Endothelial cell of umbilical vein (primary cell): Measurements from ENCODE around the gene TNKS1BP1. TPM values are rescaled to one million over a fixed set of nuclear protein-coding genes. Genes with fewer than 3 reads are reported as not detected.

Experiments
- BruUV-seq: library from RNA; stranded (reverse); fragments of 400-500 nt; replicated peaks from 2 replicates; lab custom pipeline; 2021; lab: Mats Ljungman, UMichigan
- CTCF ChIA-PET: fragments of 300-600, 350-600 bp; sonication (Branson Sonifier 250); formaldehyde crosslinking; loops from one replicate; lab custom pipeline; 2021; ENCODE audit warnings: antibody characterized with exemption, inconsistent platforms; lab: Charles Lee
- POLR2A ChIA-PET: fragments of 300-600, 350-600 bp; sonication (Branson Sonifier 250); formaldehyde crosslinking; loops from one replicate; lab custom pipeline; 2021; ENCODE audit warnings: antibody characterized with exemption, inconsistent platforms; lab: Charles Lee
- DNase-seq: peaks from one replicate; pipeline ENCODE4 v3.0.0-alpha.2; 2011; ENCODE audit warnings: low read depth, low spot score
- FAIRE-seq: peaks from 2 replicates; lab custom pipeline; 2011; peaks lifted over from hg19 to GRCh38; lab: Jason Lieb, UNC
- H2AFZ ChIP-seq: 2 replicates; pipeline ENCODE4 v1.6.0; 2012; ENCODE audit warnings: low read depth, low read length, control low read depth, inconsistent platforms
- H3K27ac ChIP-seq: 2 replicates; pipeline ENCODE4 v1.5.1; 2011; ENCODE audit warnings: low read depth, mild to moderate bottlenecking, control low read depth, low read length, moderate library complexity; ENCODE audit not compliant: insufficient read depth
- H3K27me3 ChIP-seq, 2 experiments: 2 replicates each; pipeline versions ENCODE4 v1.6.0 to v1.6.1; 2011; ENCODE audit warnings: low read length in 2 of 2, mixed read lengths in 1 of 2; ENCODE audit not compliant: control insufficient read depth in 2 of 2, insufficient read depth in 2 of 2
- H3K36me3 ChIP-seq, 2 experiments: 2 replicates in 1 of 2; 3 replicates in 1 of 2; pipeline ENCODE4 v1.5.1; 2011; ENCODE audit warnings: low read length in 2 of 2, mild to moderate bottlenecking in 1 of 2, moderate library complexity in 1 of 2; ENCODE audit not compliant: control insufficient read depth in 2 of 2, insufficient read depth in 2 of 2; ENCODE audit errors: extremely low read depth in 1 of 2
- H3K4me1 ChIP-seq: 3 replicates; pipeline ENCODE4 v1.5.1; 2011; ENCODE audit warnings: mild to moderate bottlenecking, low read length; ENCODE audit not compliant: control insufficient read depth, insufficient read depth; ENCODE audit errors: extremely low read depth
- H3K4me2 ChIP-seq: 2 replicates; pipeline ENCODE4 v1.6.1; 2011; ENCODE audit warnings: low read length, control low read depth, mixed read lengths; ENCODE audit not compliant: insufficient read depth
- H3K4me3 ChIP-seq, 3 experiments: fragments of 200-600 bp in 1 of 3; sonication (generic), shearing (Covaris generic) in 1 of 3; replicated peaks in 1 of 3; 2 replicates each; pipeline ENCODE4 v1.5.1; 2011 to 2016; ENCODE audit warnings: control low read depth in 3 of 3, low read length in 3 of 3, mild to moderate bottlenecking in 2 of 3, inconsistent platforms in 1 of 3, low read depth in 1 of 3, moderate library complexity in 1 of 3; ENCODE audit not compliant: insufficient read depth in 1 of 3
- H3K79me2 ChIP-seq: 2 replicates; pipeline ENCODE4 v1.6.0; 2012; ENCODE audit warnings: low read length, inconsistent platforms; ENCODE audit not compliant: control insufficient read depth, insufficient read depth
- H3K9ac ChIP-seq: replicated peaks from 2 replicates; pipeline ENCODE3; 2011; ENCODE audit warnings: low read length, control low read depth; ENCODE audit not compliant: insufficient read depth; ENCODE audit errors: extremely low read depth
- H3K9me1 ChIP-seq: replicated peaks from 3 replicates; pipeline ENCODE4 v1.6.0; 2011; ENCODE audit warnings: mild to moderate bottlenecking, low read length; ENCODE audit not compliant: control insufficient read depth, insufficient read depth; ENCODE audit errors: extremely low read depth
- H3K9me3 ChIP-seq: replicated peaks from 2 replicates; pipeline ENCODE4 v1.5.1; 2012; ENCODE audit warnings: low read length, inconsistent platforms; ENCODE audit not compliant: control insufficient read depth, insufficient read depth
- H4K20me1 ChIP-seq: replicated peaks from 2 replicates; pipeline ENCODE3; 2011; ENCODE audit warnings: mild to moderate bottlenecking, low read length; ENCODE audit not compliant: control insufficient read depth, insufficient read depth; ENCODE audit errors: extremely low read depth
- EZH2 ChIP-seq: IDR thresholded peaks from 2 replicates; pipeline ENCODE4 v1.6.1; 2012; ENCODE audit warnings: borderline replicate concordance, low read depth, mild to moderate bottlenecking, moderate library complexity, low read length, inconsistent platforms; ENCODE audit not compliant: severe bottlenecking
- FOS ChIP-seq: IDR thresholded peaks from 2 replicates; pipeline ENCODE4 v1.6.1; 2011; ENCODE audit warnings: mild to moderate bottlenecking, low read length, moderate library complexity, borderline replicate concordance; ENCODE audit not compliant: insufficient read depth
- GATA2 ChIP-seq: IDR thresholded peaks from 2 replicates; pipeline ENCODE4 v1.7.0; 2011; ENCODE audit warnings: low read depth, mild to moderate bottlenecking, moderate library complexity, mixed read lengths, low read length; ENCODE audit not compliant: insufficient read length, insufficient read depth
- JUN ChIP-seq: IDR thresholded peaks from 2 replicates; pipeline ENCODE4 v1.6.1; 2011; ENCODE audit warnings: borderline replicate concordance, low read depth; ENCODE audit not compliant: insufficient read length, insufficient read depth
- MYC ChIP-seq: IDR thresholded peaks from one replicate; pipeline ENCODE4 v1.6.1; 2011; ENCODE audit warnings: mild to moderate bottlenecking, low read depth, low read length
- POLR2A ChIP-seq: IDR thresholded peaks from 2 replicates; pipeline ENCODE4 v1.6.1; 2012; ENCODE audit warnings: low read depth, mild to moderate bottlenecking, control low read depth, low read length
- POLR2AphosphoS5 ChIP-seq: IDR thresholded peaks from 2 replicates; pipeline ENCODE4 v1.6.1; 2012; ENCODE audit warnings: low read depth, mild to moderate bottlenecking, control low read depth, low read length, moderate library complexity; ENCODE audit not compliant: insufficient read depth
- dilution Hi-C: fragments of 300-500 bp; cut with MboI; formaldehyde crosslinking; loops from one replicate; pipeline ENCODE4 v1.15.0; 2019; ENCODE audit warnings: low sequenced_read_pairs; ENCODE audit not compliant: extremely low pct_ligation_motif_present
- intact Hi-C: fragments of 100-400 bp; cut with micrococcal nuclease; formaldehyde crosslinking; loops from one replicate; pipeline ENCODE4 v1.10.0; 2022
- polyA plus RNA-seq, 4 experiments: library from polyadenylated mRNA; depleted of rRNA in 3 of 4; stranded (reverse) in 3 of 4; unstranded in 1 of 4; fragments of >200 nt; gene quantifications; 2 replicates each; pipeline versions ENCODE4 v1.2.1 to v1.2.3, GENCODE V29; 2011 to 2012; ENCODE audit warnings: missing spikeins in 1 of 4
- total RNA-seq: library from RNA; stranded (reverse); gene quantifications from 2 replicates; pipeline ENCODE4 v1.2.3, GENCODE V29; 2021
- TF ChIP-seq, protein P1 (sequence below): IDR thresholded peaks from 2 replicates; pipeline ENCODE4 v1.6.1; 2011; ENCODE audit not compliant: insufficient read depth, insufficient read length
- TF ChIP-seq, protein P2 (sequence below), 2 donors: IDR thresholded peaks; 1 replicate in 1 of 2; 2 replicates in 1 of 2; pipeline ENCODE4 v1.5.1; 2011; ENCODE audit warnings: low read length in 2 of 2, mild to moderate bottlenecking in 2 of 2, moderate library complexity in 2 of 2, control low read depth in 1 of 2, inconsistent platforms in 1 of 2, low read depth in 1 of 2; ENCODE audit not compliant: insufficient read depth in 1 of 2; ENCODE audit errors: extremely low read depth in 1 of 2

The TNKS1BP1 gene
- total and polyA plus RNA-seq, 2 donors (not counting 3 experiments of a cell fraction or from before 2014, with no cell fraction given), result 54.6 to 111 TPM

DNA sequence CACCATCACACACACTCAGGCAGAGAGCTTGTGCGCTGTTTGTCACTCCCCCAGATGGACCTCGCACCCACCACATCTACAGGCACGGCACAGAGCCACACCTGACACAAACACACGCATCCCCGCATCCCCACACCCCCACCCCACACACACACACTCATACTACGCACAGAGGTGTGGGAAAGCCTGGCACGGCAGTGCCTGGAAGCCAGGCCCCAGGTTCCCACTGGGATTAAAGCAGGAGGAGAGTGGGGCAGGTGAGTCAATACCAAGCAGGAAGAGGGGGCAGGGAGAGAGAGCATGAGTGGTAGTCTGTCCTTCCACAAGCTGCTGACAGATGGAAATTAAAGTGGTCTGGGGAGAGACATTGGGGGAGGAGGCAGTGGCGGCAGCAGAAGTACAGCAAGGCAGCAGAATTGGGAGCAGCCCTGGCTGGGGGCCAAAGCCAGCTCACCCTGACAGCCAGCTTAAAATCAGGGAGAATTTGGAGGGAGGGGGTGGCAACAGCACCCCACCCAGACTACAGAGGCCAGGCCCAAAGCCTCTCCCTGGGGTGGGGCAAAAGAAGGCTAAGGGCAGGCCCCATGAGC lies 20.7 kb downstream of the TNKS1BP1 start:
- no peaks in the 10 kb centered on the region for H3K9me3 ChIP-seq
- peaks cover 24 to 45% of the 10 kb centered on the region in 2 experiments for H3K36me3 ChIP-seq
- no peak overlapping the region for H3K4me3 ChIP-seq
- BruUV-seq, result no TSS peak
- FAIRE-seq (no peak), DNase-seq (no peak)
- TF ChIP-seq MYC (no peak), EZH2 (no peak), FOS (no peak), JUN (no peak), POLR2A (no peak), GATA2 (no peak), POLR2AphosphoS5 (no peak)
- TF ChIP-seq, protein P1, sequence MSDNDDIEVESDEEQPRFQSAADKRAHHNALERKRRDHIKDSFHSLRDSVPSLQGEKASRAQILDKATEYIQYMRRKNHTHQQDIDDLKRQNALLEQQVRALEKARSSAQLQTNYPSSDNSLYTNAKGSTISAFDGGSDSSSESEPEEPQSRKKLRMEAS, result no peak
- TF ChIP-seq, protein P2, sequence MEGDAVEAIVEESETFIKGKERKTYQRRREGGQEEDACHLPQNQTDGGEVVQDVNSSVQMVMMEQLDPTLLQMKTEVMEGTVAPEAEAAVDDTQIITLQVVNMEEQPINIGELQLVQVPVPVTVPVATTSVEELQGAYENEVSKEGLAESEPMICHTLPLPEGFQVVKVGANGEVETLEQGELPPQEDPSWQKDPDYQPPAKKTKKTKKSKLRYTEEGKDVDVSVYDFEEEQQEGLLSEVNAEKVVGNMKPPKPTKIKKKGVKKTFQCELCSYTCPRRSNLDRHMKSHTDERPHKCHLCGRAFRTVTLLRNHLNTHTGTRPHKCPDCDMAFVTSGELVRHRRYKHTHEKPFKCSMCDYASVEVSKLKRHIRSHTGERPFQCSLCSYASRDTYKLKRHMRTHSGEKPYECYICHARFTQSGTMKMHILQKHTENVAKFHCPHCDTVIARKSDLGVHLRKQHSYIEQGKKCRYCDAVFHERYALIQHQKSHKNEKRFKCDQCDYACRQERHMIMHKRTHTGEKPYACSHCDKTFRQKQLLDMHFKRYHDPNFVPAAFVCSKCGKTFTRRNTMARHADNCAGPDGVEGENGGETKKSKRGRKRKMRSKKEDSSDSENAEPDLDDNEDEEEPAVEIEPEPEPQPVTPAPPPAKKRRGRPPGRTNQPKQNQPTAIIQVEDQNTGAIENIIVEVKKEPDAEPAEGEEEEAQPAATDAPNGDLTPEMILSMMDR (IDR thresholded peaks at IDR 0.05; ENCODE audit: extremely low read depth in 1 of 2, insufficient read depth in 1 of 2, low read depth in 1 of 2, low read length in 2 of 2), result no peak
- no peaks in the 10 kb centered on the region for H3K27me3 ChIP-seq
- no peak overlapping the region for H3K4me2 ChIP-seq
- dilution Hi-C loops, result no loop called here
- peaks cover 5% of the 10 kb centered on the region for H3K4me1 ChIP-seq
- no peaks in the 10 kb centered on the region for H4K20me1 ChIP-seq
- ChIA-PET CTCF (interaction anchor here (1.0 kb wide), 1 partner anchor 46 kb away, joined by 4 read pairs; no protein-coding TSS in a partner anchor), POLR2A (interaction anchor here (0.5 kb wide), 1 partner anchor 15 kb away, joined by 13 read pairs; no protein-coding TSS in a partner anchor)
- H3K9me1 ChIP-seq, result no peaks in the 10 kb centered on the region
- H3K79me2 ChIP-seq, result peaks cover 39% of the 10 kb centered on the region
- H3K27ac ChIP-seq, result no peak overlapping the region
- intact Hi-C loops, result no loop called here
- no peak overlapping the region for H3K9ac ChIP-seq
- H2AFZ ChIP-seq, result no peak overlapping the region
